T-helper 9 cell (primary cell): Measurements from ENCODE around the gene VAV2.
A peak's percentile ranks its signal among the peaks of the same experiment; 100 is the strongest.

ENCODE experiments used
- DNase-seq: peaks from one replicate; pipeline ENCODE4 v3.0.0-alpha.2; 2020

VAV2 gene

DNA sequence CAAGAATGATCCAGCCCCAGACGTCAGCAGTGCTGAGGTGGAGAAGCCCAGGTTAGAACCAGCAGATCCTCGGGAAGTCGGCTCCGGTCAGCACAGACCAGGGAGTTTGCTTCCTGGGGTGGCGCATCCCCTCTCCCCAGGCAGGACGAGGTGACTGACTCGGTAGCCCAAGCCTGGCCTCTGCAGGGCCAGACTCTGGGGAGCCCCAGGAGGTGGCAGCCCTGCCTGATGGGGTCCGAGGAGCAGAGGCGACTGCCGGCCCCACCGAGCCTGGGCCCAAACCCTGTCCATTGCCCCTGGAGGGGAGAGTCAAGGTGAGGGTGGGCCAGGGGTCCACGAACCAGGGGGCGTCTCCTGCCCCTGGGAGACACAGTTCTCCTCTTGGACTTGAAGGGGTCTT lies 201.1 kb downstream of the VAV2 start:
- no peak for DNase-seq

DNA sequence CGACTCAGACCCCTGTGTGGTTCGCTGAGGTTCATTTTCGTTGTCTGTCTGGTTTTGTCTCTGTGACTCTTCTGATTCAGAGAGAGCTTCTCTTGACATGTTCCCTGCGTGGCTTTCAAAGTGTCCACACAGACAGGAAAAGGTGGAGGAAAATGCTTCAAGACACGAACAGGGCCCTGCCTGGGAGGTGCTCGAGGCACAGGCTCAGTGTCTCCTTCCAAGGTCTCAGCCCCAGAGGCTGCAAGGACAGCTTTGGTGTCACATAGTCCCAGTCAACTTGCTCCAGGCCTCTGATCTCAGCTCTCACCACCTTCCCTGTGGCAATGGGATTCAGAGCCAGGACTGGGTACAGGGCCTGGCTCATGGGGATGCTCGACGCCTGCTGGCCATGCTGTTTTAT lies 202.3 kb downstream of the VAV2 start:
- DNase-seq = no peak

DNA sequence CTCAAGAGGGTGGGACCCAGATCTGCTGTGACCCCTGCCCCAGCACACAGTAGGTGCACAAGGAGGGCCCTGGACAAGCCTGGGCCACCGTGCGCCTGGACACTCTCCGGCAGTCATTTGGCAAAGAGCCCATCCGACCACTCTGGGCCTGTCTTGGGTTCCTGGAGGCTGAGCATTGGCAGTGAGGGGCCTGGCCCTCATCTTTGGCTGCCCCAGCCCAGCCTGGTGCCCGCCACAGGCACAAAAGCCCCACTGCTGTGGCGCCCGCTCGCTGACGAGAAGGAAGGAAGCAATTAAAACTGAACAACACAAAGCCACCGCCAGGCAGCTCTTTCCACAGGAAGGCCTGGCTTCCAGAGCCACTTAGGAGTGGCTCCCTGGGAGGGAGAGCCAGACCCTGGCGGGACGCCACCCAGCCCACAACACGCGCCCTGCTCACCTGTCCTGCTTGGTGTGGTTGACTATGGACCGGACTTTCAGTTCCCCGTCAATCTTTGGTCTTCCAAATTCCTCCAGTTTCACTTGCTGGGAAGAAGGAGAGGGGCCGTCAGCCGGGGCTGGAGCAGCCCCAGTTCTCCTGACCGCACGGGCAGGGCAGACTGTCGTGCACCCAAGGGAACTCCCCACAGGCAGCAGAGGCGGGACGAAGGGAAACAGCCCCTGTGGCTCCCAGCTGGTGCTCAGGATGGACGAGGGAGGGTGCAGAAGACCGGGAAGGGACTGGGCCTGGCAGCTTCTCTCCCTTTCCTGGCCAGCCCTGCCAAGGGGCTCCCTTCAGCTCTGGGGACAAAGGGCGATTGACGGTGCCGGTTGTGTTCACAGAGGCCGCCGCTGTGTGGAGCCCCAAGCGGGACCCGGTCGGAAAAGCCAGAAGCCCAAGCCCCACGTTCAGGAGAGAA lies 203.1 kb downstream of the VAV2 start:
- no peak for DNase-seq

DNA sequence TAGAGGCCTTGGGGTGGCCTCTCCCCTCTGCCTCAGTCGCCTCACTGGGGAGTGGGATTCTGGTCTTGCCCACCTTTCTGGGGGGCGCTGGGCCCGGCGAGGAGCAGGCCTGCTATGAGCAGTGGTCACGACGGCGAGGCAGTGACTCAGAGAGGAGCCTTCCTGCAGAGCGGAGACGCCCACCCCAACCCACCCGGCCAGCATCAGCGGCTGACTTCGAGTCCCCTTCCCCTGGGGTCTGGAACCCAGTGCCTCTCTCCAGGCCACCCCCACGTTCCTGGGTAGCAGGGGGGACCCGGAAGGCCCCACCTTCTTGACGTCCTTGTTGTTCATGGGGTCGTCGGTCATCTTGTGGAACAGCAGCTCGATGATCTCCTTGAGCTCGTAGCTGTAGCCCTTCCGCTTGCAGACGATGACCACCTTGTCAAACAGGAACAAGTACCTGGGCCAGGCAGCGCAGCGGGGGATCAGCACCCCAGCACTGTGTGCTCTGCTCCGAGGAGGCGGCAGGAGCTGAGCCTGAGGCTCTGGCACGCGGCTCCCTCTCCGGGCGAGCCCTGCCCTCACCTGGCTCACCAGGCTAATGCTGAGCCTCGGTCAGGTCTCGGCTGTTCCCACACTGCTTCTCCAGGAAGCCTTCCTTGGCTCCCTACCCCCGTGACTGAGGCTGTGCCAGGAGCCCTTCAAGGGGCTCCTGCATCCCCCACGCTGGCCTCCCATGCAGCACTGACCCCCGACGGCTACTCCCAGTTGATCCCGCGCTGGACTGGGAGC lies 203.9 kb downstream of the VAV2 start:
- no peak for DNase-seq

DNA sequence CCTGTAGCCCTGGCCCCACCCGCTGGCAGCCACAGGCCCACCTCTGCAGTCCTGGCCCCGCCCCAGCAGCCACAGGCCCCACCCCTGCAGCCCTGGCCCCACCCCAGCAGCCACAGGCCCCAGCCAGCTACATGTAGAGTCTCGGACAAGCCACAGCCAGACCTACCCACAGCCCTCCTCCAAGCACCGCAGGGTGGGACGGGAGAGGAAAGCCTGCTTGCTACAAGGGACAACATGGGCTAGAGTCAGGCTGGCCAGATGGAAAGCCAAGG lies 204.4 kb downstream of the VAV2 start:
- DNase-seq = no peak

DNA sequence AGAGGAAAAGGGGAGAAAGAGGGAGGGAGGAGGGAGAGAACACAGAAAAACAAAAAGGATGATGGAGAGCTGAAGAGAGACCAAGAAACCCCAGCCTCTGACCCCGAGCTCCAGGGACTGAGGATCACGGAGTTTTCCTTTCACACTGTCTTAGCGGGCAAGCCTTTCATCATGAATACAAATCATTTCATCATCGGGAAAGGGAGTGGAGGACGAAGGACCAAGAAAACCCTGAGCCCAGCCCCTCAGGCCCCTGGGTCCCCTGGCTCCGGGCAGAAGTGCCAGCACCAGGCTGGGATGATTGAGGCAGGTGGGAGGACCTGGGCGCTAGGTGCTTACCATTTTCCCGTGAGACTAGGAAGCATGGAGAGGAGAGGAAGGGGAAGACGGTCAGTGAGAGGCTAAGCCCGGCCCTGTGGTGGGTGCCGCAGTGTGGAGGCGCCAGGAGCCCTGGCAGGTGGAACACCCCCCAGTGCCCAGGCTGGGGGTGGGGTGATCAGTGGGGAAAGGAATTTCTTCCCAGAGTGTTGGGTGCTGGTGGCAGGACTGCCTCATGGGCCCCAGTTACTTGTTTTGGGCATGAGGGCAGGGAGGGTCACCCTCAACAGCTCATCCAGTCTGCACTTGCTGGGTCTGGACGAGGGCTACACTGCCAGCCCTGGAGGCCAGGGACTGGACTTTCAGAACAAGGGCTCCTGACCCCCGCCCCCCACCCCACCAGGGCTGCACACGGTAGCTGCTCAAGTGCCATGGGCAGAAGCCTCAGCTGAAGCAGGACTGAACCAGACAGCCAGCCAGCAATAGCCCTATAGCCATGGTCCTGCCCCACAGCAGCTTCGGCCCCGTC lies 205.0 kb downstream of the VAV2 start:
- DNase-seq = no peak

DNA sequence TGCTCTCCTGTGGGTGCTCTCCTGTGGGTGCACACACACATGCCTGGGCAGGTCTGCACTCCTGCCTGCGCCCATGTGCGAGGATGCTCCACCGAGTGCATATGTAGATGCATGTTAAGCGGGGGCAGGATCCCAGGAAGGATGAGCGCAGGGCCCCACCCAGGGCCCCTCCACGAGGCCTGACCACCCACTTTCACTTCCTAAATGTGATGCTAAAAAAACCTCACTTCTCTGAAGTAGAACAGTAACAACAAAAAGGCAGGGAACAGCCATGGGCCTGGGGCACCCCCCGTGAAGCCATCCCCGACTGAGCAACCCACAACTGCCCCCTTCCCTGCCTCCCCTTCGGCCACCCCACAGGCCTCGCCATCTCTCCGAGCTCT lies 205.8 kb downstream of the VAV2 start:
- DNase-seq = no peak

DNA sequence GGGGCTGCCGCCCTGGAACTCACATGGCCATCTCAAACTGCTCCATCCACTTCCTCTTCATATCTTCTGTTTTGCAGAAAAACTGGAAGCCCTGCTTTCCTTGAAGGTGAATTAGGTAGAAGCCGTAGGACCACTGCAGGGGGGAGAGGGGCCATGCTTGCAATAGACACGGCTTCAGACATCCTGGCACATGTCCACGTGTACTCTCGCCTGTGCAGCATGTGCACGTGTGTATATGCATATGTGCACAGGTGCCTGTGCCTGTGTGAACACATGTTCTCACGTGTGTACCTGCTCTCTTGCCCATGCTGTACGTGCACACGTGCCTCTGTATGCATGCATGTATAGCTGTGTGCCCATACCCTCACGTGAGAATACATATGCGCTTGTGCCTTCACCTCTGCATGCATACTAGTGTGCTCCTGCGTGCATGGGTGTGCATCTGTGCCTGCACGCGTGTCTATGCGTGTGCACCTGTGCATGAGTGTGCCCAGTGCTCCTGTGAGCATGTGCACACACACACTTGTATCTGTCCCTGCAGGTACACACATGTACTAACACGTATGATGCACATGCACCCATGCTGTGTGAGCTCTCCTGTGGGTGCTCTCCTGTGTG lies 206.3 kb downstream of the VAV2 start:
- no peak for DNase-seq

DNA sequence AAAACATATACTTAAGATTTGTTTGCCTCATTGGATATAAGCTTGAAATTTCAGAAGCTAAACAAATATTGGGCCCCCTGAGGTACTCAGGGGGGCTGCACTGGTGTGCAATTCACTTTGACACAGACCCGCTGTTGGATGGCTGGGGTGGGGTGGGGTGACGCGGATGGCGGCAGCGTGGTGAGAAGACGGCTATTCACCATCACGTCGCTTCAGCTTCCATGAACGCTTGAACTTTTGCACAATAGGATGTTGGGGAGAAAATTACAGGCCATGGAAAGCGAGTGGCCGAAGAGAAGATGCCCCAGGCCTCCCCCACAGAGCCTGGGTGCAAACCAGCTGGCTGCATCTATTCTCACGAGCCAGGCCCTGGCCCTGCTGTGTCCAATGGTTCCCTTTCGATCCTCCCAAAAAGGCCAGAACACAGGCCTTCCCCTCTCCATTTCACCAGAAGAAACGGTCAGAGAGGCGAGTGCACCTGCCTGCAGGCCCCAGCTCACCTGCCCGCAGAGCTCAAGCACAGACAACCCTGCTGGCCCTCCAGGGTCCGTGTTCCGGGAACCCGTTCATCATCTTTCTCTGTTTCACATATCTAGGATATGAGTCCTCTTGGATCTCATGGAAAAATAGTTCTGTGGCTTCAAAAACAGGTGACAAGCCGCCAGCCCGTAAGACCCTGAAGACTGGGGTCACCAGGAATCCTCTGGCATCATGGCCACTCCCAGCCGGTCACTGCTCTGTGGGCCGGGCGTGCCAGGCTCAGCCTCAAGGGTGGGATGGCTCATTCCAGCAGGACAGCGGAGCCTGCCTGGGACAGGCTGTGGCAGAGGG lies 207.2 kb downstream of the VAV2 start:
- no peak for DNase-seq

DNA sequence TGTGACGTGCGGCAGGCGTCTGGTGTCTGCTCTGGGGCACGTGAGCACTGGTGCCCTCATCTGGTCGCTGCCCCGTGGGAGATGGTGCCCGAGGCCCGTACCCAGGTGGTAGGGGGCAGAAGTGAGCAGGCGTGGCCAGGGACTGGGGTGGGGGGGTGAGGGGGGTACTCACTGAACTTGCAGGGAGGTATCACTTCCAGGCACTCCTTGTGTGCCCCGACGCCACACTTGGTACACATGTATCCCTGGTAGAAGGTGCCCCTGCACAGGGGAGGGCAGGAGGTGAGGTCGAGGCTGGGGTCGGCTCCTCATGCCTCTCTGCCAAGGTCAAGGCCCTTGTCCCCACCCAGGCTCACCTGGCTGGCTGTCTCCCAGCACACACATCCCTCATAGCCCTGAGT lies 208.8 kb downstream of the VAV2 start:
- no peak for DNase-seq

DNA sequence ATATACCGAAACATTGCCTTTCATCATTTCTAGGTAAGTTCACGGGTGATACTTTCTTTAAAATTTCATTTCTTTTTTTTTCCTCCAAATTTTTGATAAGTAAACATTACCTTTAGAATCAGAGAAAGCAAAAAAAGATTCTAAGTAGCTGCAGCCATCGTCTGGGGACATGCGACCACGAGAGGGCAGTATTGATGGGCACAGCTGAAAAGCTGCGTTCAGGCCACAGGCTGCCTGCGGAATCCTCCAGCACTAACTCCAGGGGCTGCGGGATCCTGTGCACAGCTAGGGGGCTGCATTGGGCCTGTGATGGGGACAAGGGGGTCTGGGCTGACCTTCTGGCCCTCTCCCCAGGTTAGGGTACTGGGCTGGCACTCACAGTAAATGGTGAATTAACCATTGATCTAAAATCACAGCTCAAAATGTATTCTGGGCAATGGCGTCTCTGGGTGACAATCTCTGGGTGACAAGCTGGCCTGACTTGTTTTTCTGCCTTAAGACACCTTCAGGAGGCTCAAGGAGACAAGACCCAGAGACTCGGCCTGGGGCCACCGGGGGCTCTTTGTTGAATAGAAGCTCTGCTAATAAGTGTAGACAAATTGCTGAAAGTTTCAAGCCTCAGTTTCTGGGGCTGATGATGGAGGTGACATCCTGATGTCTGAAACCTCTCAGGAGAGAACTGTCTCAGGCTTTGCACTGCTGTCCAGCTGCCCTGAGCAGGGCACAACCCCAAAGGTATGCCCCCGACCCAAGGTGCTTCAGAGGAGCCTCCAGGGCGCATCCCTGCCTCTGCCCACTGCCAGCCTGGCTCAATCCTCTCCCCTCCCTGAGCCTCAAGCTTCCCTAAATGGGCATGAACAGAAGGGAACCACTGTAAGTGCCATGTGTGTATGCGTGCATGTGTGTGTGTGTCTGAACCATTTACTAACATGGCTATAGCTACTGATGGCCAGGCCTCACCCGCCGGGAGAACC lies 209.7 kb downstream of the VAV2 start:
- DNase-seq = peak; percentile 56

DNA sequence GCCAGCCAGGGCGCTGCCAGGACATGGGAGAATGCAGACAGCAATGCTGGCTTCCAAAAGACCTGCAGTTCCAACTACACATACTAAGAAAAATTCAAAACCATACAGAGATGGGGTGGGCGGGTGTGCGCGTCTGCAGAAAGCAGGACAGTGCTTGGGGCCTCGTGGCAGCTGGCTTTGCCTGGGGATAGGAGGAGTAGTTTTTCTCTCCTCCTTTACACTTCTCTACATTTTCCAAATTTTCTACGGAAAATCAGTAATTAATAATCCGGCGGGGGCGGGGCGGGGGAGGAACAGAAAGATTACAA lies 210.3 kb downstream of the VAV2 start:
- DNase-seq = no peak

DNA sequence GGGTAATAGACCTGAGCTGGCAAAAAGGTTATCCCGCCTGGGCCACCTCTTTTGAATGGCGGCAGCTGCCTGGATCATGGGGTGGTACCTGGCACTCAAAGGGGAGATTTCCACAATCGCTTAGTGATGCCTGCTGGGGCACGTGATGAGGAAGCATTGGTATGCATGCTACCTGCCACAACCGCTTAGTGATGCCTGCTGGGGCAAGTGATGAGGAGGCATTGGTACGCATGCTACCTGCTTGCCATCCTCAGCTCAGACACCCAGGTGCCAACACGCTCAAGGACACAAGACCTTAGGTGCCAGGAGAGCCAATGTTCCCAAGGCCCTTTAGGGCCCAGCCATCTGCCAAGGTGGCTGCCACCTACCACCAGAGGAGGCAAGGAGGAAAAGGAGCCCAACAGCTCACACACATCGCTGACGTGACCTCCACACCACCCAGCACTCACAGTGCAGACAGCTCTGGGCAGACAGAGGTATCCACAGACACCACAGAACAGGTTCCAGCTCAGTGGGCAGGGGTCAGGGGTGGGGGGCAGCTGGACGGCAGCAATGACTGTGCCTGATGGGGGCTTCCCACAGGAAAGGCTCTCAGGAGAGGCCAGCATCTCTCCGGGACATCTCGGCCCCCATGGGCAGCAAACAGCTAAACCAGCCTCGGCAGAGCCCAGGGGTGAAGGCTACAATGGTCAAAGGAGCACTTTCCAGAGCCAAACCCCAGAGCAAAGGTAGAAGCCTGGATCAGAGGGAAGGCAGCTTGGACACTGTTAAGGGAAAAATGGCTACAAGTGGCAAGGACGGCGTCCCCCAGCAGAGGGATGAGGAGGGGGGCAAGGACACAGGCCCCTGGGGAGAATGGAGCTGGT lies 210.9 kb downstream of the VAV2 start:
- DNase-seq = no peak

DNA sequence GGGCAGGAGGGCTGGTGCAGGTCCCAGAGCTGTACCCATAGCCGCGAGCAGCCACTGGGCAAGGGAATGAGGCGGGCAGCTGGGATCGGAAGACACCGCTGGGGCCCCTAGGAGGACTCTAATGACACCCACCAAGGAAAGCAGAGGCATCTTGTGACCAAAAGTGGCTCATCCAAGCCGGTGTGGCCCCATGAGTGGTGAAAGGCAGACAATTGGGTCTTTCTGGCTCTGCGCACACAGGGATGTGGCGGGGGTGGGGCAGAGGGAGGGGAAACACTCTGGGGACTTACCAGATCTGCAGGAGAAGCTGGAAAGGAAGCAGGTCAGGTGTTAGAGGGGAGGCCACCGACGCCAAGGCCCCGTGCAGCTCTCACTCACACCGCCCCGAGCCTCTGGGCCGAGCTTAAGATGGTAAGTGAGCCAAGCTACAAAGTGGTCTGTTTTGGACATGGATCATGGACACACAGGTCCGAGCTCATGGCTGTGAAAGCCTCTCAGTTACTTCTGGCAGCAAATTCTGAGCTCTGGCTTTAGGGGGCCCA lies 211.6 kb downstream of the VAV2 start:
- no peak for DNase-seq

DNA sequence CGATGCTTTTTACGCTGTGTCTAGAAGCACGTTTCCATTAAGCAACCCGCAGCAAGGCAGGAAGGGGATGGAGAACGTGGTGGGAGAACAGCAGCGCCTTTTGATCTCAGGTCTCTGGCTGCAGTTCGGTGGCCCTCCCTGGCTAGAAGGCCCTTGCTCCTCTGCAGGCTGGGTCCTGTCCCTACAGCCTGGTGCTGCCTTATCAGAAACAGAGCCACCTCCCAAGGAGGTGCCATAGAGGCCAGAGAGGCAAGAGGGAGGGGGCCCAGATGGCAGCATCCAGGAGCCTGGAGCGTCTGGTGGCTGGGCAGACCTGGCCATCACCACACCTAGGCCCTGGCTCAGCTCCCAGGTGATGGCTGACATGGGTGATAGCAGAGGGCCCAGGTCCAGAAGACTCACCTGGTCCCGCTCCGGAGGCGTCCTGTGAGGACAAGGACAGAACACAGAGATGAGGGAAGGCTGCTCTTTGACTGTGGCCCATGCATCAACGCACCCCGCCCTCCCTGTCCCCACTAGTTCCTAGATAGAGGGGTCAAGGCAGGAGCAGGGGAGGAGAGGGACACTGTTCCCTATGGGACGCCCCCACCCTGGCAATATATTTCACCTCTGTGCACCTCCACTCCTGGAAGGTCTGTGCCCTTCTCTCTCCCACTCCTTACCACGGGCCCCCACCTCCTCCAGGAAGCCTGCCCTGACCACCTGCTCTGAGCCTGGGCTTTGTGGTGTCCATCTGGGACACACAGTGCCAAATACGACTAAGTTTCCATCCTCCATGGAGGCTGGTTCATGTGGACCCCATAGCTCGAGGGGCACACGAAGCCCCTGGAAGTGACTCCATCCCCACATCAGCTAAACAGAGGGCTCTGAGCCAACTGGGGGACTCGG lies 212.4 kb downstream of the VAV2 start:
- no peak for DNase-seq

DNA sequence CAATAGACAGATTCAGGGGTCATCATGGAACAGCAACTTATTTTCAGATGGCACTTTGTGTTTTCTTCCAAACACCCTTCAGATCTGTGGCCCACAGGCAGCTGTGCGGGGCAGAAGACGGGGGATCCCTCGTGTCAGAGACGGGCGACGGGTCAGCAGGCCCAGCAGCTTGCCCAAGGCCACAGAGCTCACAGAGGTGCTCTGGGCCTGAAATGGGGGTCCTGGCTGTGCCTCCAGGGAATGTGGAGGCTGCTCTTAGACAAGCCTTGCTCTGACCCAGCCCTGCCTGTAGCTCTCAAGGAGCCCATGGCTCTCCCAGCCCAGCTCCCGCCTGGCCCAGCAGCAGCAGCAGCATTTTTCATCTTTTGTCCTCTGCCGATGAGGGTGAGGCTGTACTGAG lies 213.0 kb downstream of the VAV2 start:
- no peak for DNase-seq

DNA sequence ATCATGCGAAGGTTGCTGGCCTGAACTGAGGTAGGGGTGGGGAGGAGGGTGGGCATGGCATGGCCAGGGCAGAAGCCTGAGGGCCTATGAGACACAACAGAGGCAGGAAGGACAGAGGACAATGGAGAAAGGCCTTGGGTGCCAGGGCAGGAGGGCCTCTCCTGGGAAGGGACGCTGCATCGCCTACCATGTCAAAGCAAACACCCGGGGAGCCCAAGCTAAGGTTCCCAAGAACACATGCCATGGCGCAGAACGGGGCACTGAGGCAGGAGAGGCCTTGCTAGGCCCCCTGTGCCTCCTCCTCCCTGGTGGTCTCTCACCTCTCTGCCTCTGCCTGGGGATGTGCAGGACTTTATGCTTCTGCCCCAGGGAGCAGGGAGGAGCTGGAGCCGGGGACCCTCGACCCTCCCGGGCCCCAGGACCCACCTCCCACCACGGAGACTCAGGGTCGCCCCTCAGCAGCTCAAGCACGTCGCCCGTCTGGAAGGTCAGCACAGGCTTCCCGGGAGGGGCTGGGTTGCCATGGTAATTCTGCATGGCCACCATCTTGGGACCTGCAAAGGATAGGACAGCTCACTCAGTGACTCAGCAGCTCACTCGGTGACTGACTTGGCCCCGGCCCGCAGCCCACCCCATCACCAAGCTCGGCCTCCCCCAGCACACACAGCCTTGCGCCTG lies 213.6 kb downstream of the VAV2 start:
- no peak for DNase-seq

DNA sequence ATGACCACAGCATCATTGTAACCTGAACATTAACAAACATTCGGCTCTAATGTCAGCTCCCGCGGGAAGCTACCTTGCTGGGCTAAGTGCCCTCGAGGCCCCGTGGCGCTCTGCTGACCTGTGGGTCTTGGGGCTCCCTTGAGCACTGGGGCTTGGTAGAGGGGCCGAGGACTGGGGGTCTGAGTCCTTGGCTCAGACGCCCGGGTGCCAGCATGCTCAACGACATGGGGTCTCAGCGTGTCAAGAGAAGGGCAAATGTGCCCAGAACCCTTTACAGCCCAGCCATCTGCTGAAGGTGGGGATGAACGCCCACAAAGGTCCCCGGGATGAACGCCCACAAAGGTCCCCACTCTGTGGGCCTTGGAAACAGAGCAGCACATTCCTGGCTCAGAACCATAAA lies 214.3 kb downstream of the VAV2 start:
- DNase-seq = no peak
